ENCODE measurements around the gene TBC1D5. TPM values are rescaled to one million over a fixed set of nuclear protein-coding genes. Genes with fewer than 3 reads are reported as not detected.
"Not testable (repeated sequence)": the region's sequence is repeated elsewhere in the genome, so short reads cannot be mapped to it uniquely, and the experiment has no call there.

Gene TBC1D5
- total RNA-seq, 3 donors from 2014 or later (not counting 1 experiment from before 2014, with no cell fraction given), result 63.8 to 81.9 (median 74.9) TPM

- no peak for ATAC-seq
- no peaks in the 10 kb centered on the region for H3K4me1 ChIP-seq (ENCODE audit: control insufficient read depth, insufficient read depth, low read length)
- peaks cover 6% of the 10 kb centered on the region for H3K36me3 Mint-ChIP-seq
Observed at GRCh38 chr3:17356585-17356984, 385.8 kb downstream of the TBC1D5 start.

GRCh38 chr3:17355591-17355990 is 386.8 kb downstream of the TBC1D5 start:
- no peak for TF ChIP-seq CTCF (IDR thresholded peaks at IDR 0.05)
- Histone ChIP-seq H3K4me3 (ENCODE audit: low read length) (no peak overlapping the region), H3K36me3 (ENCODE audit: control insufficient read depth, insufficient read depth, low read length) (no peaks in the 10 kb centered on the region), H3K27ac (ENCODE audit: low read length) (no peak overlapping the region), H3K27me3 (ENCODE audit: control insufficient read depth, insufficient read depth, low read length) (no peaks in the 10 kb centered on the region), H3K9me3 (ENCODE audit: control insufficient read depth, insufficient read depth, low read length) (no peaks in the 10 kb centered on the region), H3K4me1 (ENCODE audit: control insufficient read depth, insufficient read depth, low read length) (no peaks in the 10 kb centered on the region)
- H3K4me1 Mint-ChIP-seq, result peaks cover 0 to 4% of the 10 kb centered on the region in 2 donors
- H3K27me3 Mint-ChIP-seq (ENCODE audit: low read depth in 2 of 2), result no peaks in the 10 kb centered on the region
- H3K27ac Mint-ChIP-seq, result no peak overlapping the region
- WGBS (ENCODE audit: insufficient coverage), result no CpG with 5 or more reads among the region's 1 CpG
- intact Hi-C loops (cut with micrococcal nuclease), result no loop called here
- H3K4me3 Mint-ChIP-seq, result no peak overlapping the region
- ATAC-seq (no peak), DNase-seq (no peak)
- peaks cover 6% of the 10 kb centered on the region for H3K36me3 Mint-ChIP-seq
- no peaks in the 10 kb centered on the region for H3K9me3 Mint-ChIP-seq

More at GRCh38 chr3:17356585-17356984, 385.8 kb downstream of the TBC1D5 start:
- Mint-ChIP-seq H3K9me3 (no peaks in the 10 kb centered on the region), H3K27ac (no peak overlapping the region), H3K4me1 (peaks cover 0 to 4% of the 10 kb centered on the region in 2 donors), H3K4me3 (no peak overlapping the region), H3K27me3 (ENCODE audit: low read depth in 2 of 2) (no peaks in the 10 kb centered on the region)
- no peak for TF ChIP-seq CTCF (IDR thresholded peaks at IDR 0.05)
- DNase-seq, result no peak
- H3K9me3 ChIP-seq (ENCODE audit: control insufficient read depth, insufficient read depth, low read length), result no peaks in the 10 kb centered on the region
- no peaks in the 10 kb centered on the region for H3K36me3 ChIP-seq (ENCODE audit: control insufficient read depth, insufficient read depth, low read length)
- no peak overlapping the region for H3K4me3 ChIP-seq (ENCODE audit: low read length)
- intact Hi-C loops (cut with micrococcal nuclease), result no loop called here
- no peak overlapping the region for H3K27ac ChIP-seq (ENCODE audit: low read length)
- no peaks in the 10 kb centered on the region for H3K27me3 ChIP-seq (ENCODE audit: control insufficient read depth, insufficient read depth, low read length)

GRCh38 chr3:17354341-17354740 is 388.1 kb downstream of the TBC1D5 start:
- Mint-ChIP-seq H3K9me3 (no peaks in the 10 kb centered on the region), H3K27me3 (ENCODE audit: low read depth in 2 of 2) (no peaks in the 10 kb centered on the region), H3K4me1 (peaks cover 0 to 4% of the 10 kb centered on the region in 2 donors), H3K27ac (no peak overlapping the region), H3K4me3 (no peak overlapping the region), H3K36me3 (peaks cover 6% of the 10 kb centered on the region)
- ATAC-seq (no peak), DNase-seq (no peak)
- intact Hi-C loops (cut with micrococcal nuclease), result no loop called here
- Histone ChIP-seq H3K27me3 (ENCODE audit: control insufficient read depth, insufficient read depth, low read length) (no peaks in the 10 kb centered on the region), H3K9me3 (ENCODE audit: control insufficient read depth, insufficient read depth, low read length) (no peaks in the 10 kb centered on the region), H3K36me3 (ENCODE audit: control insufficient read depth, insufficient read depth, low read length) (no peaks in the 10 kb centered on the region), H3K4me3 (ENCODE audit: low read length) (no peak overlapping the region), H3K27ac (ENCODE audit: low read length) (no peak overlapping the region), H3K4me1 (ENCODE audit: control insufficient read depth, insufficient read depth, low read length) (no peaks in the 10 kb centered on the region)
- TF ChIP-seq CTCF (IDR thresholded peaks at IDR 0.05), result no peak
- whole genome bisulfite sequencing (ENCODE audit: insufficient coverage), result 100% methylated on average over 3 of the region's 3 CpGs

- no peak overlapping the region for H3K4me3 Mint-ChIP-seq
- no peaks in the 10 kb centered on the region for H3K27me3 Mint-ChIP-seq (ENCODE audit: low read depth in 2 of 2)
Observed at GRCh38 chr3:17352620-17353019, 389.8 kb downstream of the TBC1D5 start.

GRCh38 chr3:17351193-17351592 is 391.2 kb downstream of the TBC1D5 start:
- 93% methylated on average over 2 of the region's 4 CpGs for WGBS (ENCODE audit: insufficient coverage)
- not testable (repeated sequence) for ATAC-seq

More at GRCh38 chr3:17352620-17353019, 389.8 kb downstream of the TBC1D5 start:
- Histone ChIP-seq H3K9me3 (ENCODE audit: control insufficient read depth, insufficient read depth, low read length) (no peaks in the 10 kb centered on the region), H3K4me1 (ENCODE audit: control insufficient read depth, insufficient read depth, low read length) (no peaks in the 10 kb centered on the region), H3K27me3 (ENCODE audit: control insufficient read depth, insufficient read depth, low read length) (no peaks in the 10 kb centered on the region), H3K27ac (ENCODE audit: low read length) (no peak overlapping the region), H3K36me3 (ENCODE audit: control insufficient read depth, insufficient read depth, low read length) (no peaks in the 10 kb centered on the region), H3K4me3 (ENCODE audit: low read length) (no peak overlapping the region)
- 100% methylated on average over 2 of the region's 3 CpGs for WGBS (ENCODE audit: insufficient coverage)
- no peak for TF ChIP-seq CTCF (IDR thresholded peaks at IDR 0.05)
- ATAC-seq (no peak), DNase-seq (no peak)
- intact Hi-C loops (cut with micrococcal nuclease), result no loop called here
- Mint-ChIP-seq H3K9me3 (no peaks in the 10 kb centered on the region), H3K36me3 (peaks cover 6% of the 10 kb centered on the region), H3K27ac (no peak overlapping the region), H3K4me1 (peaks cover 9 to 10% of the 10 kb centered on the region in 2 donors)

More at GRCh38 chr3:17351193-17351592, 391.2 kb downstream of the TBC1D5 start:
- H3K36me3 Mint-ChIP-seq; H3K4me3 ChIP-seq (ENCODE audit: low read length); intact Hi-C loops (cut with micrococcal nuclease); H3K27ac ChIP-seq (ENCODE audit: low read length); H3K4me1 ChIP-seq (ENCODE audit: control insufficient read depth, insufficient read depth, low read length); H3K27me3 ChIP-seq (ENCODE audit: control insufficient read depth, insufficient read depth, low read length); DNase-seq; H3K4me1 Mint-ChIP-seq; H3K27me3 Mint-ChIP-seq (ENCODE audit: low read depth in 2 of 2); H3K27ac Mint-ChIP-seq; H3K9me3 Mint-ChIP-seq; H3K36me3 ChIP-seq (ENCODE audit: control insufficient read depth, insufficient read depth, low read length); H3K4me3 Mint-ChIP-seq; H3K9me3 ChIP-seq (ENCODE audit: control insufficient read depth, insufficient read depth, low read length): not testable (repeated sequence)

Measured in natural killer cell (primary cell).